ENCODE measurements around the gene TTC23L. TPM values are rescaled to one million over a fixed set of nuclear protein-coding genes. Genes with fewer than 3 reads are reported as not detected.
A peak's percentile ranks its signal among the peaks of the same experiment; 100 is the strongest.
"Not testable (repeated sequence)": the region's sequence is repeated elsewhere in the genome, so short reads cannot be mapped to it uniquely, and the experiment has no call there.

TTC23L gene
- total and polyA plus RNA-seq, 7 donors, result 0.05 TPM; not detected in 6

- Histone ChIP-seq H3K9me3 (no peaks in the 10 kb centered on the region), H3K4me1 (peaks cover 24% of the 10 kb centered on the region), H3K4me3 (peak overlapping the region; percentile 90), H3K27me3 (ENCODE audit: insufficient read depth in 3 of 3, low read length in 2 of 3) (no peaks in the 10 kb centered on the region), H3K36me3 (ENCODE audit: insufficient read depth in 1 of 2, low read depth in 1 of 2) (peaks cover 0 to 48% of the 10 kb centered on the region in 2 donors), H3K27ac (peak overlapping the region; percentile 90)
- 0 to 1% (median 0%) methylated on average over 20 of the region's 20 CpGs for WGBS, 3 donors
- peak; percentile 15 to 40 (median 26) for ATAC-seq
- TF ChIP-seq, protein P1, sequence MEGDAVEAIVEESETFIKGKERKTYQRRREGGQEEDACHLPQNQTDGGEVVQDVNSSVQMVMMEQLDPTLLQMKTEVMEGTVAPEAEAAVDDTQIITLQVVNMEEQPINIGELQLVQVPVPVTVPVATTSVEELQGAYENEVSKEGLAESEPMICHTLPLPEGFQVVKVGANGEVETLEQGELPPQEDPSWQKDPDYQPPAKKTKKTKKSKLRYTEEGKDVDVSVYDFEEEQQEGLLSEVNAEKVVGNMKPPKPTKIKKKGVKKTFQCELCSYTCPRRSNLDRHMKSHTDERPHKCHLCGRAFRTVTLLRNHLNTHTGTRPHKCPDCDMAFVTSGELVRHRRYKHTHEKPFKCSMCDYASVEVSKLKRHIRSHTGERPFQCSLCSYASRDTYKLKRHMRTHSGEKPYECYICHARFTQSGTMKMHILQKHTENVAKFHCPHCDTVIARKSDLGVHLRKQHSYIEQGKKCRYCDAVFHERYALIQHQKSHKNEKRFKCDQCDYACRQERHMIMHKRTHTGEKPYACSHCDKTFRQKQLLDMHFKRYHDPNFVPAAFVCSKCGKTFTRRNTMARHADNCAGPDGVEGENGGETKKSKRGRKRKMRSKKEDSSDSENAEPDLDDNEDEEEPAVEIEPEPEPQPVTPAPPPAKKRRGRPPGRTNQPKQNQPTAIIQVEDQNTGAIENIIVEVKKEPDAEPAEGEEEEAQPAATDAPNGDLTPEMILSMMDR (IDR thresholded peaks at IDR 0.05), result no peak
- intact Hi-C loops (cut with DNase I), result no loop called here
- DNase-seq, result no peak
Observed at GRCh38 chr5:34915856-34916192, 76.9 kb downstream of the TTC23L start.

- H3K36me3 ChIP-seq (ENCODE audit: insufficient read depth in 1 of 2, low read depth in 1 of 2), result peaks cover 0 to 48% of the 10 kb centered on the region in 2 donors
- H3K27me3 ChIP-seq (ENCODE audit: insufficient read depth in 3 of 3, low read length in 2 of 3), result no peaks in the 10 kb centered on the region
- peak overlapping the region; percentile 90 for H3K4me3 ChIP-seq
- ATAC-seq, result no peak
- H3K27ac ChIP-seq, result peak overlapping the region; percentile 90
- intact Hi-C loops (cut with DNase I), result no loop called here
- 21 to 29% (median 25%) methylated on average over 6 of the region's 6 CpGs for WGBS, 3 donors
- DNase-seq, result no peak
- H3K4me1 ChIP-seq, result peaks cover 24% of the 10 kb centered on the region
- no peaks in the 10 kb centered on the region for H3K9me3 ChIP-seq
- TF ChIP-seq, protein P1 (IDR thresholded peaks at IDR 0.05), result no peak
Observed at GRCh38 chr5:34916518-34916917, 77.6 kb downstream of the TTC23L start.

GRCh38 chr5:34918025-34918424 is 79.1 kb downstream of the TTC23L start:
- TF ChIP-seq, protein P1 (IDR thresholded peaks at IDR 0.05), result no peak
- ATAC-seq (no peak), DNase-seq (no peak)
- intact Hi-C loops (cut with DNase I), result no loop called here
- no peaks in the 10 kb centered on the region for H3K9me3 ChIP-seq
- WGBS, 3 donors, result 77 to 84% (median 77%) methylated on average over 4 of the region's 4 CpGs
- H3K36me3 ChIP-seq (ENCODE audit: insufficient read depth in 1 of 2, low read depth in 1 of 2), result peaks cover 0 to 52% of the 10 kb centered on the region in 2 donors
- H3K4me3 ChIP-seq, result no peak overlapping the region
- peaks cover 24% of the 10 kb centered on the region for H3K4me1 ChIP-seq
- H3K27me3 ChIP-seq (ENCODE audit: insufficient read depth in 3 of 3, low read length in 2 of 3), result no peaks in the 10 kb centered on the region
- no peak overlapping the region for H3K27ac ChIP-seq

GRCh38 chr5:34919077-34919476 is 80.1 kb downstream of the TTC23L start:
- Histone ChIP-seq H3K4me3 (no peak overlapping the region), H3K36me3 (ENCODE audit: insufficient read depth in 1 of 2, low read depth in 1 of 2) (peaks cover 0 to 61% of the 10 kb centered on the region in 2 donors), H3K9me3 (no peaks in the 10 kb centered on the region), H3K27ac (no peak overlapping the region), H3K4me1 (peaks cover 24% of the 10 kb centered on the region), H3K27me3 (ENCODE audit: insufficient read depth in 3 of 3, low read length in 2 of 3) (no peaks in the 10 kb centered on the region)
- no peak for DNase-seq
- intact Hi-C loops (cut with DNase I), result no loop called here
- no peak for ATAC-seq
- WGBS, 3 donors, result 85 to 90% (median 89%) methylated on average over 4 of the region's 4 CpGs
- TF ChIP-seq, protein P1 (IDR thresholded peaks at IDR 0.05), result no peak

GRCh38 chr5:34923256-34923655 is 84.3 kb downstream of the TTC23L start:
- peak overlapping the region; percentile 75 for H3K27ac ChIP-seq
- 87 to 90% (median 88%) methylated on average over 9 of the region's 9 CpGs for WGBS, 3 donors
- H3K9me3 ChIP-seq; H3K4me3 ChIP-seq; DNase-seq; intact Hi-C loops (cut with DNase I); ATAC-seq; H3K4me1 ChIP-seq; H3K27me3 ChIP-seq (ENCODE audit: insufficient read depth in 3 of 3, low read length in 2 of 3): not testable (repeated sequence)
- H3K36me3 ChIP-seq (ENCODE audit: insufficient read depth in 1 of 2, low read depth in 1 of 2), result peaks cover 3 to 93% of the 10 kb centered on the region in 2 donors
